HFF-Myc (cell line): ENCODE measurements around the gene PRSS27.

Experiments
- DNase-seq: peaks from one replicate; pipeline ENCODE4 v3.0.0-alpha.2; 2011; ENCODE audit warnings: low read depth; ENCODE audit errors: extremely low read depth
- H3K4me3 ChIP-seq: replicated peaks from 2 replicates; pipeline ENCODE4 v1.5.1; 2011; ENCODE audit warnings: low read depth, mild to moderate bottlenecking, control low read depth, low read length
- TF ChIP-seq, protein P1 (sequence below): IDR thresholded peaks from 2 replicates; pipeline ENCODE4 v1.5.1; 2012; ENCODE audit warnings: mild to moderate bottlenecking, low read depth, low read length, control low read depth; ENCODE audit errors: missing control alignments

The PRSS27 gene

DNA sequence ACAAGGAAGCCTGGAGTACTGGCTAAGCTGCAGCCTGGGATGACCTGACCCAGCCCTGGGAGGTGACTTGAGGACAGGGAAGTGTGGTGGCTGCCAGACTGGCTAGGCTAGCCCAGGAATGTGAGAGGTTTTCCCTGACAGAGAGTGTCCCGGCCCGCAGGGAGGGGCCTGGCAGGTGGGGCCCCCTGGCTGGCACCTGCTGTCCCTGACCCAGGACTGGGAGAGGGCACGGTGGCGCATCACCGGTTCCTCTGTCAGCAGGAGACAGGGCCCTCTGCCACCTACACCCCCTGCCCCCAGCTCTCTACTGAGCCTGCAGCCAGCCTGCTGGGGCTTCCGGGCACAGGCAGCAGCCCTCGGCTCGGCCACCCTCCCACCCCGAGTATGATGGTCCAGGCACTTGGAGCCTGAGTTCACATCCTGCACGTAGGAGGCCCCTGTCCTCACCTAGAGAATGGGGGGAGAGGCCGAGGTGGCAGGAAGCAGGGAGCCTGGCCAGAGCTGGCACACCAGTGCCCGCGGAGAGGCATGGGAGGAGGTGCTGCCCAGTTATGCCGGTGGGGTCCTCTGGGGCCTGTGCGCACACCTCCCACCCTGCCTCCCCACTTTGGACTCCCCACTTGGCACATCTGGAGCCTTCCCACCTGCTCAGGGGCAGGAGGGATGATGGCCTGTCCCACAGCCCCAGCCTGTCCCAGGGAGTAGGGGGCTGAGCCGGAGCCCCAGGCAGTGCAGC is 528 bp downstream of the PRSS27 start:
- no peak for DNase-seq
- H3K4me3 ChIP-seq: no peak overlapping the region
- TF ChIP-seq, protein P1, sequence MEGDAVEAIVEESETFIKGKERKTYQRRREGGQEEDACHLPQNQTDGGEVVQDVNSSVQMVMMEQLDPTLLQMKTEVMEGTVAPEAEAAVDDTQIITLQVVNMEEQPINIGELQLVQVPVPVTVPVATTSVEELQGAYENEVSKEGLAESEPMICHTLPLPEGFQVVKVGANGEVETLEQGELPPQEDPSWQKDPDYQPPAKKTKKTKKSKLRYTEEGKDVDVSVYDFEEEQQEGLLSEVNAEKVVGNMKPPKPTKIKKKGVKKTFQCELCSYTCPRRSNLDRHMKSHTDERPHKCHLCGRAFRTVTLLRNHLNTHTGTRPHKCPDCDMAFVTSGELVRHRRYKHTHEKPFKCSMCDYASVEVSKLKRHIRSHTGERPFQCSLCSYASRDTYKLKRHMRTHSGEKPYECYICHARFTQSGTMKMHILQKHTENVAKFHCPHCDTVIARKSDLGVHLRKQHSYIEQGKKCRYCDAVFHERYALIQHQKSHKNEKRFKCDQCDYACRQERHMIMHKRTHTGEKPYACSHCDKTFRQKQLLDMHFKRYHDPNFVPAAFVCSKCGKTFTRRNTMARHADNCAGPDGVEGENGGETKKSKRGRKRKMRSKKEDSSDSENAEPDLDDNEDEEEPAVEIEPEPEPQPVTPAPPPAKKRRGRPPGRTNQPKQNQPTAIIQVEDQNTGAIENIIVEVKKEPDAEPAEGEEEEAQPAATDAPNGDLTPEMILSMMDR: no peak

- no peak overlapping the region for H3K4me3 ChIP-seq
- DNase-seq: no peak
- TF ChIP-seq, protein P1: no peak
These were observed 2.4 kb downstream of the PRSS27 start for GRCh38 chr16:2717383-2718263.

- no peak overlapping the region for H3K4me3 ChIP-seq
- TF ChIP-seq, protein P1: no peak
- no peak for DNase-seq
These were observed 3.1 kb downstream of the PRSS27 start for GRCh38 chr16:2716948-2717347.

GRCh38 chr16:2715966-2716885 is 3.8 kb downstream of the PRSS27 start:
- DNase-seq: no peak
- no peak overlapping the region for H3K4me3 ChIP-seq
- TF ChIP-seq, protein P1: no peak

- TF ChIP-seq, protein P1: no peak
- H3K4me3 ChIP-seq: no peak overlapping the region
- no peak for DNase-seq
These were observed 4.5 kb downstream of the PRSS27 start for GRCh38 chr16:2715519-2715918.

DNA sequence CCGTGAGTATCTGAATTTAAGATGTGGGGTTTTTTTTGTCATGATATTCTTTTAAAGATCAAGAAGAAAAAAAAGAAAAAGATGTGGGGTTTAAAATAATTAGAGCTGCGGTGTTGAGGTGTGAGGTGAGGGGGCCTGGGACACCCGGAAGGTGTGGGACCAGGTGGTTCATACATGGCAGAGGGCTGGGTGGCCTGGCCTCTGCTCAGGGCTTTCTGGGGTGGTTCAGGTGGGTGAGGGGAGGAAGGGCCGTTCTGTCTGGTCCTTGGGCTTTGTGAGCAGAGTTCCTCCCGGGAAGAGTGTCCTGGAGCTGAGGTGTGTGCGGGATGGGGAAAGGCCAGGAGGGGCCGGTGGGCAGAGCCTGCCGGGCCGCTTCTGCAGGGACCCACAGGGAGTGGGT is 5.0 kb downstream of the PRSS27 start:
- TF ChIP-seq, protein P1: no peak
- DNase-seq: no peak
- H3K4me3 ChIP-seq: no peak overlapping the region
